Measurements from ENCODE around the gene SPOCK3.

GRCh38 chr4:167177925-167178324 lies 56.4 kb downstream of the SPOCK3 start:
- TF ChIP-seq CTCF (IDR thresholded peaks at IDR 0.05; ENCODE audit: low read length), result no peak
- no peak for TF ChIP-seq EZH2 (IDR thresholded peaks at IDR 0.05; ENCODE audit: borderline replicate concordance, low read length)

All from OCI-LY1 (cell line).